ENCODE data around the gene FCRLA.

FCRLA gene

GRCh38 chr1:161718559-161719324, 11.7 kb downstream of the FCRLA start (continued):
- TF ChIP-seq ZNF645 (tag by site-specific recombination; IDR thresholded peaks at IDR 0.05) (no peak), PRDM4 (tag by site-specific recombination; IDR thresholded peaks at IDR 0.05) (no peak), ZNF175 (tag by site-specific recombination; IDR thresholded peaks at IDR 0.05) (no peak), ZNF10 (tag by site-specific recombination; IDR thresholded peaks at IDR 0.05) (no peak), ZNF404 (tag by site-specific recombination; IDR thresholded peaks at IDR 0.05) (no peak), ZBTB6 (tag by site-specific recombination; IDR thresholded peaks at IDR 0.05) (no peak), ZNF366 (tag by site-specific recombination; conservative IDR thresholded peaks at IDR 0.05) (no peak), SCRT1 (tag by site-specific recombination; IDR thresholded peaks at IDR 0.05; ENCODE audit: borderline replicate concordance) (no peak)

- no peaks in the 10 kb centered on the region for H3K36me3 ChIP-seq (ENCODE audit: control insufficient read depth in 2 of 2, insufficient read depth in 1 of 2, low read length in 2 of 2)
- TF ChIP-seq ZNF169 (tag by site-specific recombination; IDR thresholded peaks at IDR 0.05) (no peak), ZNF155 (tag by site-specific recombination; IDR thresholded peaks at IDR 0.05) (no peak), ZNF707 (tag by site-specific recombination; IDR thresholded peaks at IDR 0.05) (no peak), ZFP37 (tag by site-specific recombination; IDR thresholded peaks at IDR 0.05) (no peak), ZNF221 (tag by site-specific recombination; IDR thresholded peaks at IDR 0.05; ENCODE audit: borderline replicate concordance) (no peak), ZNF138 (tag by site-specific recombination; IDR thresholded peaks at IDR 0.05; ENCODE audit: borderline replicate concordance) (no peak), KLF10 (tag by site-specific recombination; IDR thresholded peaks at IDR 0.05) (no peak), BCL11B (tag by site-specific recombination; IDR thresholded peaks at IDR 0.05; ENCODE audit: low read depth) (no peak), PATZ1 (tag by site-specific recombination; IDR thresholded peaks at IDR 0.05) (no peak), ZNF555 (tag by site-specific recombination; conservative IDR thresholded peaks at IDR 0.05) (no peak), GLIS1 (tag by site-specific recombination; IDR thresholded peaks at IDR 0.05) (no peak), WT1 (tag by site-specific recombination; IDR thresholded peaks at IDR 0.05) (no peak), ZNF660 (tag by site-specific recombination; IDR thresholded peaks at IDR 0.05) (no peak), ZNF366 (tag by site-specific recombination; conservative IDR thresholded peaks at IDR 0.05) (no peak), ZEB2 (tag by site-specific recombination; IDR thresholded peaks at IDR 0.05) (no peak)
- H3K27ac ChIP-seq (ENCODE audit: extremely low read depth, low read depth, low read length): no peak overlapping the region
- ChIA-PET CTCF (interaction anchor here (0.6 kb wide), 1 partner anchor 10 kb away, joined by 4 read pairs; no protein-coding TSS in a partner anchor), POLR2A (no interaction called here)
- H3K4me3 ChIP-seq (ENCODE audit: low read depth, low read length): no peak overlapping the region
- no peaks in the 10 kb centered on the region for H3K9me3 ChIP-seq (ENCODE audit: control insufficient read depth, insufficient read depth, low read depth, low read length)
- no peaks in the 10 kb centered on the region for H3K4me1 ChIP-seq (ENCODE audit: control insufficient read depth, insufficient read depth, low read length)
Measured at GRCh38 chr1:161719325-161719611, 12.2 kb downstream of the FCRLA start.

Data from HEK293 (cell line).